Measurements from ENCODE around the gene AGAP5. TPM values are rescaled to one million over a fixed set of nuclear protein-coding genes. Genes with fewer than 3 reads are reported as not detected.

The AGAP5 gene
- total RNA-seq, 2 donors from 2014 or later, result 10.1 to 13.8 TPM

DNA sequence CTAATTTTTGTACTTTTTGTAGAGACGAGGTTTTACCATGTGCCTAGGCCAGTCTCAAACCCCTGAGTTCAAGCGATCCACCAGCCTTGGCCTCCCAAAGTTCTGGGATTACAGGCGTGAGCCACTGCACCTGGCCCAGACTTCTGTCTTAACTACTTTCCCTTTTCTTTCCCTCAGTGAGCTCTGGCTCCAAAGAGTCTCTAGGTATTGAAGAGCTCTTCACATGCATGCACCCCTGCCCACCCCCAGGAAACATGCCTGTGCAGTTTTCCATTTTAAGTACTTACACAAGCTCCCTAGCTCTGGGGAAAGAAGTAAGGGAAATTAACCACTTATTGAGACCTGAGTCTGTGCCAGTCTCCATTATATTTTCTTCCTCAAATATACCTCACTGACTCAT lies 58.6 kb downstream of the AGAP5 start:
- TF ChIP-seq, protein P1, sequence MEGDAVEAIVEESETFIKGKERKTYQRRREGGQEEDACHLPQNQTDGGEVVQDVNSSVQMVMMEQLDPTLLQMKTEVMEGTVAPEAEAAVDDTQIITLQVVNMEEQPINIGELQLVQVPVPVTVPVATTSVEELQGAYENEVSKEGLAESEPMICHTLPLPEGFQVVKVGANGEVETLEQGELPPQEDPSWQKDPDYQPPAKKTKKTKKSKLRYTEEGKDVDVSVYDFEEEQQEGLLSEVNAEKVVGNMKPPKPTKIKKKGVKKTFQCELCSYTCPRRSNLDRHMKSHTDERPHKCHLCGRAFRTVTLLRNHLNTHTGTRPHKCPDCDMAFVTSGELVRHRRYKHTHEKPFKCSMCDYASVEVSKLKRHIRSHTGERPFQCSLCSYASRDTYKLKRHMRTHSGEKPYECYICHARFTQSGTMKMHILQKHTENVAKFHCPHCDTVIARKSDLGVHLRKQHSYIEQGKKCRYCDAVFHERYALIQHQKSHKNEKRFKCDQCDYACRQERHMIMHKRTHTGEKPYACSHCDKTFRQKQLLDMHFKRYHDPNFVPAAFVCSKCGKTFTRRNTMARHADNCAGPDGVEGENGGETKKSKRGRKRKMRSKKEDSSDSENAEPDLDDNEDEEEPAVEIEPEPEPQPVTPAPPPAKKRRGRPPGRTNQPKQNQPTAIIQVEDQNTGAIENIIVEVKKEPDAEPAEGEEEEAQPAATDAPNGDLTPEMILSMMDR (conservative IDR thresholded peaks at IDR 0.05), result no peak
- Histone ChIP-seq H3K27me3 (ENCODE audit: control insufficient read depth, insufficient read depth, low read length, poor library complexity, severe bottlenecking) (no peaks in the 10 kb centered on the region), H3K4me3 (ENCODE audit: low read length) (no peak overlapping the region), H3K4me1 (ENCODE audit: control insufficient read depth, insufficient read depth, low read length) (no peaks in the 10 kb centered on the region), H3K27ac (ENCODE audit: low read depth, low read length) (no peak overlapping the region), H3K36me3 (ENCODE audit: control insufficient read depth, insufficient read depth, low read length) (no peaks in the 10 kb centered on the region), H3K9ac (ENCODE audit: extremely low read depth, low read length, poor library complexity, severe bottlenecking) (no peak overlapping the region), H3K9me3 (ENCODE audit: control insufficient read depth, low read length) (no peaks in the 10 kb centered on the region)
- no peaks in the 10 kb centered on the region for H3K9me3 Mint-ChIP-seq
- no peak overlapping the region for H3K27ac Mint-ChIP-seq
- H3K36me3 Mint-ChIP-seq (ENCODE audit: low read depth), result no peaks in the 10 kb centered on the region
- peaks cover under 1% of the 10 kb centered on the region for H3K4me1 Mint-ChIP-seq
- H3K27me3 Mint-ChIP-seq (ENCODE audit: insufficient read depth), result peaks cover 8% of the 10 kb centered on the region
- no peak overlapping the region for H3K4me3 Mint-ChIP-seq
- 91 to 100% methylated on average over 3 of the region's 3 CpGs for WGBS, 2 experiments (ENCODE audit: insufficient coverage in 1 of 2, insufficient read length in 1 of 2)
- no peak for DNase-seq

DNA sequence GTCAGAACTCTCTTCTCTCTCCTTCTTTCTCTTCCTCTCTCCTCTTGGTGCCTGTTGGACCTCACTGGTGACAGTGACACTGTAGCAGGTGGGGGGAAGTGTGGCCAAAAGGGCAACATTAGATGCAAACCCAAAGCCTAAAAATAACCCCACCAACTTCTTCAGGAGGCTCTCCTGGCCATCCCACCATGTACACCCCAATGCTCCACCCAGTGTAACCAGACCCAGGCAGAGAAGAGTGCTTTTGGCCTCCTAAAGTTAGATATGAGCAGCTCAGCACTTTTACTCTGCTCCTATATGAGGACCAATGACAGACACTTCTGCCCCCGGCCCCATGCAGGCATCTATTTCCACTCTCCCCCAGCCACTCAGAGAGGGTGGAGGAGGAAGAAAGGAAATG lies 62.1 kb downstream of the AGAP5 start:
- H3K4me3 ChIP-seq (ENCODE audit: low read length), result no peak overlapping the region
- H3K9me3 Mint-ChIP-seq, result no peaks in the 10 kb centered on the region
- TF ChIP-seq, protein P1 (conservative IDR thresholded peaks at IDR 0.05), result no peak
- H3K4me1 ChIP-seq (ENCODE audit: control insufficient read depth, insufficient read depth, low read length), result no peaks in the 10 kb centered on the region
- H3K4me1 Mint-ChIP-seq, result no peaks in the 10 kb centered on the region
- H3K27ac ChIP-seq (ENCODE audit: low read depth, low read length), result no peak overlapping the region
- DNase-seq, result no peak
- H3K27ac Mint-ChIP-seq, result no peak overlapping the region
- H3K4me3 Mint-ChIP-seq, result no peak overlapping the region
- H3K27me3 Mint-ChIP-seq (ENCODE audit: insufficient read depth), result peaks cover 3% of the 10 kb centered on the region
- no peak overlapping the region for H3K9ac ChIP-seq (ENCODE audit: extremely low read depth, low read length, poor library complexity, severe bottlenecking)
- WGBS, 2 experiments (ENCODE audit: insufficient coverage in 1 of 2, insufficient read length in 1 of 2), result no CpG with 5 or more reads among the region's 1 CpG
- H3K9me3 ChIP-seq (ENCODE audit: control insufficient read depth, low read length), result no peaks in the 10 kb centered on the region
- no peaks in the 10 kb centered on the region for H3K36me3 ChIP-seq (ENCODE audit: control insufficient read depth, insufficient read depth, low read length)
- H3K36me3 Mint-ChIP-seq (ENCODE audit: low read depth), result no peaks in the 10 kb centered on the region
- H3K27me3 ChIP-seq (ENCODE audit: control insufficient read depth, insufficient read depth, low read length, poor library complexity, severe bottlenecking), result no peaks in the 10 kb centered on the region

DNA sequence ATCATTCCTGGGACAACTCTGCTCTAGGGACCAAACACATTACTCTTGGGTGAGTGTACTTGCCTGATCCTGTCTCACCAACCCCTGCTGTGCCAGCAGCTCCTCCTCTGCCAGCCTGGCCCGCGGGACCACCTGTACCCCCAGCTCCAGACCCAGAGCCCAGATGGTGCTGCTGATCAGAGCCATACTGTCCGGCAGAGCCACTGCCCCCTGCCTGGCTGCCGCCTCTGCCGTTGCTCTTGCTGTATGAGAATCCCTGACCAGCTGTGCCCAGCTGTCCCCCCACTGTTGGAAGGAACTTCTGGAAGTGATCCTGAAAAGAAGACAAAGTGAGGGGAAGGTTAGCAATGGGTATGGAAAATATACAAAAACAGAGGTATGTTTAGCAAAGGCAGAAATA lies 63.5 kb downstream of the AGAP5 start:
- no peaks in the 10 kb centered on the region for H3K9me3 ChIP-seq (ENCODE audit: control insufficient read depth, low read length)
- WGBS, 2 experiments (ENCODE audit: insufficient coverage in 1 of 2, insufficient read length in 1 of 2), result 85 to 100% methylated on average over 2 to 5 of the region's 5 CpGs
- no peak overlapping the region for H3K27ac ChIP-seq (ENCODE audit: low read depth, low read length)
- TF ChIP-seq, protein P1 (conservative IDR thresholded peaks at IDR 0.05), result no peak
- H3K36me3 Mint-ChIP-seq (ENCODE audit: low read depth), result no peaks in the 10 kb centered on the region
- no peaks in the 10 kb centered on the region for H3K4me1 Mint-ChIP-seq
- H3K27me3 Mint-ChIP-seq (ENCODE audit: insufficient read depth), result peaks cover under 1% of the 10 kb centered on the region
- no peak overlapping the region for H3K4me3 Mint-ChIP-seq
- DNase-seq, result no peak
- H3K9me3 Mint-ChIP-seq, result no peaks in the 10 kb centered on the region
- H3K4me3 ChIP-seq (ENCODE audit: low read length), result no peak overlapping the region
- H3K9ac ChIP-seq (ENCODE audit: extremely low read depth, low read length, poor library complexity, severe bottlenecking), result no peak overlapping the region
- H3K27ac Mint-ChIP-seq, result no peak overlapping the region
- no peaks in the 10 kb centered on the region for H3K27me3 ChIP-seq (ENCODE audit: control insufficient read depth, insufficient read depth, low read length, poor library complexity, severe bottlenecking)
- H3K4me1 ChIP-seq (ENCODE audit: control insufficient read depth, insufficient read depth, low read length), result no peaks in the 10 kb centered on the region
- no peaks in the 10 kb centered on the region for H3K36me3 ChIP-seq (ENCODE audit: control insufficient read depth, insufficient read depth, low read length)
